ENCODE measurements around the gene GOLGA6L9.
"Not testable (repeated sequence)": the region's sequence is repeated elsewhere in the genome, so short reads cannot be mapped to it uniquely, and the experiment has no call there.

GOLGA6L9 gene

DNA sequence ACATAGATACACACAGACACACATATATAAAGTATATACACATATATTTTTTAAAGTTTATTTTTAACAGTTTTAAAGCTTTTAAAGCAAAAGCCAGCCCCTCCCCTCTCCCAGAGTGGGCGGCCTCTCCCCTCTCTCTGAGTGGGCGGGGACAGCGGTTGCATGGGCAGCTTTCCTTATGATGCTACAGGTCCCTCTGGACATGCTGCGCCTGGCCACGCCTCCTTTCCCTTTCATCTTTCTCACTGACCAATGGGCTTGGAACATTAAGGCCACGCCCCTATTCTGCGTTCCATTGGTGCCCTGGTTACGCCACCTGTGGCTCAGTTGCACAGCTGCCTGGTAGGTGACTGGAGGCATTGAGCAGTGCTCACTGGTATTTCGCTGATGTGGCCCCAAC is at the start of gene GOLGA6L9:
TSS of gene GOLGA6L9 (plus strand) at position 124 of the 400 bp plus-strand sequence. CDS start at position 388, 264 bp downstream.
- DNase-seq (ENCODE audit: low read depth) = not testable (repeated sequence)

GRCh38 chr15:82381330-82381955 is 48.2 kb upstream of the GOLGA6L9 start:
- not testable (repeated sequence) for DNase-seq (ENCODE audit: low read depth)

DNA sequence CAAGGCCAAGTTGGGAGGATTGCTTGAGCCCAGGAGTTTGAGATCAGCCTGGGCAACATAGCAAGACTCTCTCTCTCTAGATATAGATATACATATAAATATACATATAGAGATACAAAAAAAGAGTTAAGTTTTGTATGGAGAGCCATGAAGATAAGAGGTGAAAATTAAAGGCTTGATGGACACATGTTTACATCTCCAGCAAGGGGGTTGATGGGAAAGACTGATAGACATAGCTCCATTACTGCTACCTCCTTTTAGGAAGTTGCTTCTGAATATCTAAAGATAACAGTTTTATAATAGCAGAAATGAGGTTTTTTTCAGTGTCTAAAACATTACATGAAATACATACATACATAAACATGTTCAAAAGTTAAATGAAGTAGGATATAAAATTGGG is 42.4 kb upstream of the GOLGA6L9 start:
- not testable (repeated sequence) for DNase-seq (ENCODE audit: low read depth)

- not testable (repeated sequence) for DNase-seq (ENCODE audit: low read depth)
Observed at GRCh38 chr15:82390152-82390551, 39.5 kb upstream of the GOLGA6L9 start.

- DNase-seq (ENCODE audit: low read depth) = not testable (repeated sequence)
Observed at GRCh38 chr15:82392077-82392476, 37.5 kb upstream of the GOLGA6L9 start.

DNA sequence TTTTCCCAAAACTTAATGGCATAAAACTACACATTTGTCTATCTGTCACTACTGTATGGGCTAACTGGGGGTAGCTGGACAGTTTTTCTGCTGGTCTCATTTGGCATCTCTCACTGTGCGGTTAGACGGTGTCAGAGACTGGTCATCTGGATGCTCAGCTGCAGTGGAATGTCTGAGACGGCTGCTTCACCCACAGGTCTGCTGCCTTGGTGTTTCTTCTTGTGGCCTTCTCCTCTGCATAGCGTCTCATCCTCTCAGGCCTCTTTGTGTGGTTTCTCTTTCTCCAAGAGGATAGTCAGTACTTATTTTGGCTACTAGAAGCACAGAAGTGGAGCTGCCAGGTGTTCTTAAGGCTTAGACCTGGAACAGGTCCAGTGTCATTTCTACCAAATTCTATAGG is 35.9 kb upstream of the GOLGA6L9 start:
- no peak for DNase-seq (ENCODE audit: low read depth)

GRCh38 chr15:82395788-82396187 is 33.8 kb upstream of the GOLGA6L9 start:
- DNase-seq (ENCODE audit: low read depth) = not testable (repeated sequence)

DNA sequence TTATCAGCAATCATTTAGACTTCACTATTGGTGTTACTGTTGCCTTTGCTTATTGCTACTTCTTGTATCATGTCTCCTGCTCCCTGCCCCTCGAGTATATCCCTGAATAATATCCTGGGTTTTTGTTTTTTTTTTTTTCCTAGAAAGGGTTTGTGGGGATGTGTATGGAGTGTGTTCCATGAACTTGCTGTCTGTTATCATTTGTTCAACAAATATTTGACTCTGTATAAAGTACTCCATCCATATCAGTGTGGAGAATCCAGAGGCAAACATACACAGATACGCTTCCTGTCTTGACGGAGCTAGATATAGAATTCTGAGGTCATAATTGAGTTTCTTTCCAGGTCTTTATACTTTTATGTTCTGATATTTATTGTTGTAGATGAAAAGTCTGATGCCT is 31.8 kb upstream of the GOLGA6L9 start:
- no peak for DNase-seq (ENCODE audit: low read depth)

DNA sequence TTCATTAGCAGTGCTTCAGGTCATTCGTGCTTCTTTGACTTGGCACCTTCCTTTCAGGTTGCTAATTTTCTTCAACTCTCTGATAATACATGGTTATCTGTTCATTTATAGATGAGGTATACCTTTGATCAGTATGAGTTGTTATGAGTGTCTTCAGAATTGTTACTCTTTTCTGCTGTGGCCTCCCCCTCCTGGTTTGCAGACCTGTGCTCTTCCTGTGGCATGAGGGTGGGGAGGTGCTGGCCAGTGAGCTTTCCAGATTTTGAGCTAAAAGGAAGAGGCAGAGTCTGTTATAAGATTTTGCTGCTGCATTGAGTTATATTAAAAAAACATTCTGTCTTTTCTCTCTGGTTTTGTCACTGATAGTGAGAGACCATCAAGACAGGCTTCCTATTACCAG is 30.8 kb upstream of the GOLGA6L9 start:
- no peak for DNase-seq (ENCODE audit: low read depth)

- not testable (repeated sequence) for DNase-seq (ENCODE audit: low read depth)
Observed at GRCh38 chr15:82399366-82400103, 30.1 kb upstream of the GOLGA6L9 start.

- DNase-seq (ENCODE audit: low read depth) = not testable (repeated sequence)
Observed at GRCh38 chr15:82401918-82402317, 27.7 kb upstream of the GOLGA6L9 start.

DNA sequence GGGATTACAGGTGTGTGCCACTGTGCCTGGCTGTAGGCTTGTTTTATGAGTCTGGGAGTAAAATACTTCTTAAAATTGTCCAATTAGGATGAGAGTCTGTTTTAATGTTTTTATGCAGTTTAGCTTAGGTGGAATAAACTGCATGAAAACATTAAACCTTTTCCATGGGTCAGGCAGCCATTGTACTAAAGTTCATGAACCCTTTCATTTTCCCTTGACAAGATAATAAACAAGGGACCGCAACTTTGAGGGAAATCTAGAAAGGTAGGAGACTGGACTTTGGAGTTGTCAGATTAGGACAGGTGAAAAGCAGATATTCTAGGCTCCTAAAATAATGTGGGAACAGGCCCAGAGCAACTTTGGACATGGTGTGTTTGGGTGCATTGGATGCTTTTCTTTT is 27.3 kb upstream of the GOLGA6L9 start:
- not testable (repeated sequence) for DNase-seq (ENCODE audit: low read depth)

DNA sequence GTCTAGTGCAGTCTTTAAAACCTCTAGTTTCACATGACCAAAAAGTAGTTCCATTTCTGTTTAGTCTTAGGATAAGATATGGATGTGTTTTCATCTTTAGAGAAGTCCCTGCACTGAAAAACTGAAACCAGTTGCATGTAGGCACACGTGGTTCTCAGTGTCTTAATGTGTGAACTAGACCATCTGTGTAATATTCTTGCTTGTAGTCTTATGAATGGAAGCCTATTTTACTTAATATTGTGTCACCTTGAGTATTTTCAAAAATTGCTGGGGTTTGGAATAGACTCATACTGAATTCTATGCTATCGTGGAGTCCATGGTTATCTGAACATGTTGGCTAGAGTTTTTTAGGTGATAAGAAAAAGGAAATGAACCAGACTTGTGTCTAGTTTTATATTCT is 23.4 kb upstream of the GOLGA6L9 start:
- not testable (repeated sequence) for DNase-seq (ENCODE audit: low read depth)

- not testable (repeated sequence) for DNase-seq (ENCODE audit: low read depth)
Observed at GRCh38 chr15:82410306-82410705, 19.3 kb upstream of the GOLGA6L9 start.

- not testable (repeated sequence) for DNase-seq (ENCODE audit: low read depth)
Observed at GRCh38 chr15:82411595-82411994, 18.0 kb upstream of the GOLGA6L9 start.

GRCh38 chr15:82414525-82415191 is 15.0 kb upstream of the GOLGA6L9 start:
- DNase-seq (ENCODE audit: low read depth) = not testable (repeated sequence)

GRCh38 chr15:82420516-82420915 is 9.1 kb upstream of the GOLGA6L9 start:
- not testable (repeated sequence) for DNase-seq (ENCODE audit: low read depth)

DNA sequence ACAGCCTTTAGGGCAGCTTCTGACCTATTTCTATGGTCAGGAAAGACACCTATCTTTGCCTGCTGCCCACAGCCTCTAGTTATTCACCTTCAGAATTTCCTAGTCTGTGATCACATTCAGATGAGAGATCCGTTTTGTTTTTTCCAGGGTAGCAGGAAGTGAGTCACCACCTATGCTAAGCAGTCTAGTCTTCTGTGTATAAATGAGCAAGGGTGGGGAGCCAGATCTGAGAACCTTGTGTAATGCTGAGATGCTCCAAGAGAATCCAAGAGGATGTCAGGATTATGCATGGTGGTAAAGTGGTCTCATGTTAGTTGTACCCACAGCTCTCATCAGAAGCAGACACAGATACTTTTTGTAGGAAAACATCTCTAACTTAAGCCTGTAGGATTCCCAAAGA is 8.7 kb upstream of the GOLGA6L9 start:
- not testable (repeated sequence) for DNase-seq (ENCODE audit: low read depth)

DNA sequence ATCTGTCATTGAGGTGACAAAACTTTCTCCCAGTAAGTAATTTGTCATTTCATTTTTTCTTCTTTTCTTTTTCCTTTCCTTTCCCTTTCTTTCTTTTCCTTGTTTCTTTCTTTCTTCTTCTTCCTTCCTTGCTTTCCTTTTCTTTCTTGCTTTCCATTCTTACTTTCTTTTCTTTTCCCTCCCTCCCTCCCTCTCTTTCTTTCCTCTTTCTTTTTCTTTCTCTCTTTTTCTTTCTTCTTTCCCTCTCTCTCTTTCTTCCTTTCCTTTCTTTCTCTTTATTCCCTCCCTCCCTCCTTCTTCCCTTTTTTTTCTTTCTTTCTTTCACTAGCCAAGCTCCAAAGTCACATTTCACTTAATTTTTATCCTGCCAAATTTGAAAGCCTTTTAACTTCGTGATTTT is 2.5 kb upstream of the GOLGA6L9 start:
- not testable (repeated sequence) for DNase-seq (ENCODE audit: low read depth)

- not testable (repeated sequence) for DNase-seq (ENCODE audit: low read depth)
Observed at GRCh38 chr15:82445420-82445819, 15.8 kb downstream of the GOLGA6L9 start.

DNA sequence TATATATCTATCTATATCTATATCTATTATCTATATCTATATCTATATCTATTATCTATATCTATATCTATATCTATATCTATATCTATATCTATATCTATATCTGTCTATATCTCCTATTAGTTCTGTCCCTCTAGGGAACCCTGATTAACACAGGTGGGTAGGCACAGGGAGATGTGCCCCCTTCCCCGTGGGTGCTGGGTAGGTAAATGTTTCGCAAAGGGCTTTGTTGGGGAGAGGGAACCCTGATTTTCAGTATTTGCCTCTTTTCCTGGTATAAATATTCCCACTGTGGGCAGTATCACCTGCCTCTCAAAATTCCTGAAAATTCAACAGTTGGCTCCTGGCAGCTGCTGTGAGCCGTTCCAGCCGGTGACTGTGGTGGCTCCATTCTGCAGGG is 27.7 kb downstream of the GOLGA6L9 start:
- not testable (repeated sequence) for DNase-seq (ENCODE audit: low read depth)

GRCh38 chr15:82465629-82466028 is 36.0 kb downstream of the GOLGA6L9 start:
- not testable (repeated sequence) for DNase-seq (ENCODE audit: low read depth)

DNA sequence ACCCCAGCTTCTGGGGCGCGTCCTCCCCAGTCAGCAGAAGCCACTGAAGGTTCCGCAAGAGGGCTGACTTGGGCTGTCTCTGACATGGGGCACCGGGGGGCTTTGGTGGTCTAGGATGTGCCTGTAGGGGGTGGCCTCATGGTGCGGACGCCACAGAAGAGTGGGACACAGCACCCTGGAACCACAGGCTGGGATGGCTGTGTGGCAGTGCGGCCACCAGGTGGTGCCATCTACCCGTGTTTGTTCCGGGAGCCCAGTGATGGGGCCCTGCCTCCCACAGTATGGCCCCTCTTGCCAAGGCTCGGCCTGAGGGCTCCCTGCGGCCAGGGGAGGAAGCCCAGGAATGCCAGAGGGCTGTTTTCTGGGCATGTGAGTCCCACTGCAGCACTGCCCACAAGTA is 38.6 kb downstream of the GOLGA6L9 start:
- not testable (repeated sequence) for DNase-seq (ENCODE audit: low read depth)

Data from activated gamma-delta T cell treated with anti-CD3 and anti-CD28 coated beads, Interleukin-2, amount 50 U/mL, for 16 hours (primary cell).